ENCODE measurements around the gene SNX32.
"Not testable (repeated sequence)": the region's sequence is repeated elsewhere in the genome, so short reads cannot be mapped to it uniquely, and the experiment has no call there.

Gene SNX32

GRCh38 chr11:65822776-65823528, 10.8 kb upstream of the SNX32 start:
- no peak for DNase-seq (ENCODE audit: low read depth, low spot score)

- DNase-seq (ENCODE audit: low read depth, low spot score): no peak
Observed at GRCh38 chr11:65826984-65827735, 6.6 kb upstream of the SNX32 start.

- DNase-seq (ENCODE audit: low read depth, low spot score): no peak
Observed at GRCh38 chr11:65829459-65829858, 4.3 kb upstream of the SNX32 start.

GRCh38 chr11:65832231-65832630, 1.5 kb upstream of the SNX32 start:
- DNase-seq (ENCODE audit: low read depth, low spot score): not testable (repeated sequence)

- DNase-seq (ENCODE audit: low read depth, low spot score): no peak
Observed at GRCh38 chr11:65834202-65834601, 439 bp downstream of the SNX32 start.

GRCh38 chr11:65842144-65842543, 8.4 kb downstream of the SNX32 start:
- no peak for DNase-seq (ENCODE audit: low read depth, low spot score)

DNA sequence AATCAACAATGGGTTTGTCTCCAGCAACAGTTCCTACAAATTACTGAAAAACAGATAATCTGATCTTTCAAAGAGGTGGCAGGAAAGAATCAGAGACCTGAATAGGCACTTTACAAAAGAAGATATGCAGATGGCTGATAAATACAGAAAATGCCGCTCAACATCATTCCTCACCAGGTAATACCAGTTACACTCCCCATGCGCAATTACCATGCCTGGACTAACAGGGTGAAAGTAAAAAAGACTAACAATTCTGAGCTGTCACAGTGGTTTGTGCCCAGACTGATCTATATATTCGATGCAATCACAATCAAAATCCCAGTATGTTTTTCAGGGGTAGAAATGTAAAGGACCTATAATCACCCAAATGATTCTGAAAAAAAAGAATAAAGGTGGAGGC, 10.0 kb downstream of the SNX32 start:
- no peak for DNase-seq (ENCODE audit: low read depth, low spot score)

DNA sequence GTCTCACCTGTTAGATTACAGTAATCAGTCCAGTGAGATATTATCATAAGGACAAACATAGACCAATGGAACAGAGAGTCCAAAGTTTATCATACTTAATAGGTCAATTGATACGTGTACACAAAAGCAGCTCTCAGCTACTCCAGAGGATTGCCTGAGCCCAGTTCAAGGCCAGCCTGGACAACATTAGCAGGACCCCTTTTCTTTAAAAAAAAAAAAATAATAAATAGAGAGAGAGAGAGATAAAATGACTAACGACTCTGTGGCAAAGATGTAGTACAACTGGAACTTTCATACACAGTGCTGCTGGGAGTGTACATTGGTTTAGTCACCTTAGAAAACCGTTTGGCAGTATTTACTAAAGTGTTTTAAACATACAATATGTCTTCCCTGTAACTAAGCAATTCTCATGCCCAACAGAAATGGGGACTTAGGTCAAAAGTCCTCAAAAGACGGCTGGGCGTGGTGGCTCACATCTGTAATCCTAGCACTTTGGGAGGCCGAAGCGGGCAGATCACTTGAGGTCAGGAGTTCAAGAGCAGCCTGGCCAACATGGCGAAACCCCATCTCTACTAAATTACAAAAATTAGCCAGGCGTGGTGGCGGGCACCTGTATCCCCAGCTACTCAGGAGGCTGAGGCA, 10.6 kb downstream of the SNX32 start:
- no peak for DNase-seq (ENCODE audit: low read depth, low spot score)

- no peak for DNase-seq (ENCODE audit: low read depth, low spot score)
Observed at GRCh38 chr11:65847746-65848145, 14.0 kb downstream of the SNX32 start.

DNA sequence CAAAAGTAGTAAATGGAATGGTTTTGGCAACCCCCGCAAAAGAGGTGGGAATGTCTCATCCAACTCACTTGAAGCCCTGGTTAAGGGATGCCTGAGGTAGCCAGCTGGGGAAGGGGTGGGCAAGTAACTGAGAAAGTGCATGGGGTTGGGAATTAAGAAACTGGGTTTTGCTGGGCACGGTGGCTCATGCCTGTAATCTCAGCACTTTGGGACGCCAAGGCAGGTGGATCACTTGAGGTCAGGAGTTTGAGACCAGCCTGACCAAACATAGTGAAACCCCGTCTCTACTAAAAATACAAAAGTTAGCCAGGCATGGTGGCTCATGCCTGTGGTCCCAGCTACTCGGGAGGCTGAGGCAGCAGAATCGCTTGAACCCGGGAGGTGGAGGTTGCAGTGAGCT, 14.9 kb downstream of the SNX32 start:
- DNase-seq (ENCODE audit: low read depth, low spot score): peak; percentile 12

DNA sequence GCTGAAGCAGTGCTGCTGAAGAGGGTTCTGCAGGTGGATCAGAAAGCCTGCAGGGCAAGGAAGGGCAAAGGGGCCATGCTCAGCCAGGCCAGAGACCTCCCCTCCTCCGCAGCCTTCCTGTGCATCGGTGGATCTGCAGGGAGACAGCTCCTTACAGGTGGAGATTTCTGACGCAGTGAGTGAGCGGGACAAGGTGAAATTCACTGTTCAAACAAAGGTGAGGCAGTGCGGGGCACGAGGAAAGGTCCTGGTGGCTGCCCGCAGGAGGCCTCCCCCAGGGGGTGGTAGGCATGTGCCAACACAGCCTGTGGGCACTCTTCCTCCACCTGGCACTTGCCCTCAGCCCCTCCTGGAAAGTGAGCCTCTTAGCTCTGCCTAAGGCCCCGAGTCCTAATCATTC, 15.6 kb downstream of the SNX32 start:
- DNase-seq (ENCODE audit: low read depth, low spot score): no peak

DNA sequence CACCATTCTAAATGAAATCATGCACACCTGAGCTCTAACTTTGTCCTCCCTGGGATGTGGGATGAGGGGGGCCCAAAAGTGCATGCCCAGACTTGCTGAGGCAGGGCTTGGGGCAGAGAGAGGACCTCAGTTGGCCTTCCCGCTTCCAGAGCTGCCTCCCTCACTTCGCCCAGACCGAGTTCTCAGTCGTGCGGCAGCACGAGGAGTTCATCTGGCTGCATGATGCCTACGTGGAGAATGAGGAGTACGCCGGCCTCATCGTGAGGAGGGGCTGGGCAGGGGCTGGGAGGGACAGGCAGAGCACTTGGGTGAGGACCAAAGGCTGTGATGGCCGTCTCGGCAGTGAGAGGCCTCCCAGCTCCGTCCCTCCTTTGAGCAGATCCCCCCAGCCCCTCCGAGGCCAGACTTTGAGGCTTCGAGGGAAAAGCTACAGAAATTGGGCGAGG, 16.0 kb downstream of the SNX32 start:
- DNase-seq (ENCODE audit: low read depth, low spot score): peak; percentile 8

- peak; percentile 5 for DNase-seq (ENCODE audit: low read depth, low spot score)
Observed at GRCh38 chr11:65850217-65851082, 16.7 kb downstream of the SNX32 start.

- peak; percentile 47 for DNase-seq (ENCODE audit: low read depth, low spot score)
Observed at GRCh38 chr11:65851083-65851579, 17.4 kb downstream of the SNX32 start.

GRCh38 chr11:65851811-65852507, 18.2 kb downstream of the SNX32 start:
- peak; percentile 3 for DNase-seq (ENCODE audit: low read depth, low spot score)

DNA sequence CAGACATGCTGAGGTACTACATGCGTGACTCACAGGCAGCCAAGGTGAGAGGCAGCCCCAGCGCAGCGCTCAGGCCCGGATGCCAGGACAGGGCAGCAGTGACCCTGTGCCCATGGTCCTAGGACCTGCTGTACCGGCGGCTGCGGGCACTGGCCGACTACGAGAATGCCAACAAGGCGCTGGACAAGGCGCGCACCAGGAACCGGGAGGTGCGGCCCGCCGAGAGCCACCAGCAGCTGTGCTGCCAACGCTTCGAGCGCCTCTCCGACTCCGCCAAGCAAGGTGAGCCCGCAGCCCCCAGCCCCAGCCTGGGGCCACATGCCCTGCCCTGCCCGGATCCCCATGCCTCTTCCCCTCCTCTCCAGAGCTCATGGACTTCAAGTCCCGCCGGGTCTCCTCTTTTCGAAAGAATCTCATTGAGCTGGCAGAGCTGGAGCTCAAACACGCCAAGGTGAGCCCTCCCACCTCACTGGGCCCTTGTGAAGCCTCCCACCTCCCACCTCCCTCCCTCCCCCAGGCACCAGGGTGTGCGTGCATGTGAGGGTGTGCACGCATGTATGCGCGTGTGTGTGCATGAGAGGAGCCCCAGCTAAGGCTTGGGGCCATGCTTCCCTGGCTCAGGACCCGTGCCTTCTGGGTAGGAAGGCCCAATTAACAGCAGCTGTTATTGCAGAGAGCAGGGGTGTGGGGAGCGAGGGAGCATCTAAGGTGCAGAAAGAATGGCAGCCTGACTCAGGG, 18.9 kb downstream of the SNX32 start:
- DNase-seq (ENCODE audit: low read depth, low spot score): peak; percentile 4

DNA sequence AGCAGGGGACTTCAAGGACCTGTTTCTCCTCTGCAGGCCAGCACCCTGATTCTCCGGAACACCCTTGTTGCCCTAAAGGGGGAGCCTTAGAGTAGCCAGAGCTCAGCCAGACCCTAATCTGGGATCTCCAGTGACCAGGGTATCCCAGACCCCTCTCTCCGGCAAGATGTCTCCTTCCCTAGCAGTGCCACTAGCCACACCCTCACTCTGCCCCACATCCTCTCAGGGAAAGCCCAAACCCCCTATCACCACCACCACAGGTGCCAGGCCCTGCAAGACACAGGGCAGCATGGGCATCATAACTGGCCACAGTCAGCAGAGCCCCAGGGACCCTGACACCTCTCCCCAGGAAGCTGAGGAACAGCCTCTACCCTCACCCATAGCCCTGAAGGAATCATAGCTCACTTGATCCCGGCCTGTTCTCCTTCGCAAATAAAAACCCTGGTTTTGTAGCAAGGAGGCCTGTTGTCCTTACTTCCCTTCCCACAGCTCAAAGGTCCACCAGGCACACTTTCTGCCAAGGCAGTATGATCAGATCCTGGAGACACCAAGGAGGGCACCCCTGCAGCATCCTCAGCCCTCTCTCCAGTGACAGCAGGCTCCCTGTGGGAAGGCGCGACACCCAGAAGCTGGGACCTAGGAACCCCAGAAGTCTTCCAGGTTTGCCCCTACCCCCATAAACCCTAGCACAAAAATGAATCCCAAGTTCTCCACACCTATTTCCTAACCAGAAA, 19.6 kb downstream of the SNX32 start:
- peak; percentile 2 for DNase-seq (ENCODE audit: low read depth, low spot score)

- DNase-seq (ENCODE audit: low read depth, low spot score): no peak
Observed at GRCh38 chr11:65854161-65854592, 20.4 kb downstream of the SNX32 start.

Data from astrocyte of the hippocampus (primary cell).